GDM1 (cell line): ENCODE results near the gene TENM4.
"Not testable (repeated sequence)": the region's sequence is repeated elsewhere in the genome, so short reads cannot be mapped to it uniquely, and the experiment has no call there.

Experiments
- DNase-seq: peaks from one replicate; lab custom pipeline; 2025; lab: John Stamatoyannopoulos, UW

The TENM4 gene

DNA sequence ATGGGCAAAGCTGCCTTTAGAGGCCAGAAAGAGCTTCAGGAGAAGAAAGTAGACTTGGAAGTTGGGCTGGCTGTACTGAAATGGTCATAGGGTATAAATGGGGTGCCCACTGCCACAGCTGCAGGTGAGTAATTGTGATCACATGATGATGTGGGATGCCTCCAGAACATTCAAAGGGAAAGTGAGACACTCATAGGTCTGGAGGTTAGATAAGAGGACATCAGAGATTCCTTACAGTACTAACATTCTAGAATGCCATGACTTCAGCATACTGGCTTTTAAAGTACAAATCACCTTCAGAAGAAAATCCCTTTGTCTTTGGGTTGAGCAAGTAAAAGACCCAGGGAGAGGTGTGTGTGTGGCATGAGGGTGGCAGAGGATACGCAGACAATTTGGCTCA lies 419.2 kb downstream of the TENM4 start:
- DNase-seq = no peak

DNA sequence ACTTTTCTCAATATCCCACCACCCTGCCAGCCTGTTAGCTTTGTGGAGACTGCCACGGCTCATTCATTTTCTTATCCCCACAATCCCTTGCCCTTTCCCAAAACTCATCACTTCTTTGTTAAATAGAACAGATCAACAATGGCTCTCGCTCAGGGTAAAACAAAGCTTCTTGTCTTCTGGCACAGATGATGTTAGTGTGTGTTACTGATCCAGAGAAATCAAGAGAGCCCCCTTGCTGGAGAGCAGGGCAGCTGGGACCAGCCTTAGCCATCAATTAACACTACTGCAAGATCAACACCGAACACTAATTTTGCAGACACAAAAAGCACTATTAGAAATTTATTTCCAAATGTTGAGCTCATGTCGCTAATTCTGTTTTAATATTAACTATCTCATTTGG lies 420.9 kb downstream of the TENM4 start:
- DNase-seq = no peak

DNA sequence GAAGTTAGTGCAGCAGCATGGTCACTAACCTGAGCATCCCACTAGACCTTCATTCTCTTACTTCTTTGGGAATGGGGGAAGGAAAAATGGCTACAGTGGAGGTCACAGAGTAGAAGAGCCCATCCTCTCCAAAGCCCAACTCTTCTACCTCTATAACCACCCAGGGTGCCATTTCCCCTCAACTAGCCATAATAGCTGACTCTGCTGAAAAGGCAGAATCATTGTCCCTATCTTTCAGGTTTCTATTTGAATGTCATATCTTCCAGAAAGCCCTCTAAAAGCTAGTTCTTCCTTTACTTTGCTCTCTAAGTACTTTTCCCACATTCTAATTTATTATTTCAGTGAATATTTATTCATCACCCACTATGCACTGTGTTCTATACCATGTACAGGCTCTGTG lies 421.6 kb downstream of the TENM4 start:
- no peak for DNase-seq

DNA sequence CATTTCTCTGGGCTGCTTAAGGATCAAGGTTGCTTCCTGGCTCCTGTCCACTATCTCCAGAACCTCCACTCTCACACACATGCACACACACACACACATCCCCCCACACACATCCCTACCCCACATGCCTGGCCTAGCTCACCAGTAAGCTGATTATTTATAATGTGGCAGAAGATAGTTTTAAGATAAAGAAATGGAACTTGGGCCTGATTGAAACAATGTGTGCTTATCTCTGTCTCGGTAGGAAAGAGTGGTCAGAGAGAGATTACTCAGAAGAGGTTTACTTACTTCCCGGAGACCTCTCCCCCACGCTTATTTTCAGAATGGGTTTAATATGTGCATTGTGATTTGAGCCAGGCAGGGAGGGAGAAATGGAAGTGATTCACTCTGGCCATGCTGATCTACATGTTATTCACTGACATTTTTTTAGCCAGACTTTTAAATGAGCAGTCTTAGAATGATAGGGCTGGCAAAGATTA lies 422.4 kb downstream of the TENM4 start:
- DNase-seq = no peak

DNA sequence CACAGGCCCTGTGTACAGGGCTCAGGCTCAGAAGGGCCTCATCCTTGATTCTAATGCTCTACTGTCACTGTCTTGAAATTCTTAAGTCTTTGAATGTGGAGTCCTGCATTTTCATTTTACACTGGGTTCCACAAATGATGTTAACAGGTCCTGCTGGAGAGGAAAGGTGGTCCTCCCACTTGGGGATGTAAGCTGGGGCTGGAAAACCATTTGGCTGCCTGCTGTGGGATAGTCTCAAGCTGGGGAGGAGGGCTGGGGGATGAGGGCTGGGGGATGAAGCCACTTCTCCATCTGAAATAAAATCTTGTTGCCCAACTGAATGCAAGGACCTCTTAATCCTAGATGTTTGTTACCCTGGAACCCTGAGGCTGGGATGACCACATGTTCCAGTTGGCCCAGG lies 423.0 kb downstream of the TENM4 start:
- no peak for DNase-seq

DNA sequence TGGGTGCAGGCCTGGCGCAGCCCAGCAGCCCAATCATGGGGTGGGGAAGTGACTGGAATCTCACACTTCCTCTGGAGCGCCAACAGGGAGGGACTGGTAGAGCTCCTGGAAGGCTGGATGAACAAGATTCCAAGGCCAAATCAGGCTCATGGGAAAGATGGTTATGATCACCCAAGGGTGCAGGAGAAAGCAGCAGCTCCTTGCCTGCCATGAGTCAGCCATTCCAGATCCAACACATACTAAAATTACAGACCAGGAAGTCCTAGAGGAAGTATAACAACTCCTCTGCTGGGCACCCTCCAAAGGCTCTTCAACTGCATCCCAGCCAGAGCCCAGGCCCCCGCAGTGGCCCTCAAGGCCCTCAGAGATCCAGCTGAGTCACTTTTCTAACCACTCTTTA lies 427.3 kb downstream of the TENM4 start:
- no peak for DNase-seq

DNA sequence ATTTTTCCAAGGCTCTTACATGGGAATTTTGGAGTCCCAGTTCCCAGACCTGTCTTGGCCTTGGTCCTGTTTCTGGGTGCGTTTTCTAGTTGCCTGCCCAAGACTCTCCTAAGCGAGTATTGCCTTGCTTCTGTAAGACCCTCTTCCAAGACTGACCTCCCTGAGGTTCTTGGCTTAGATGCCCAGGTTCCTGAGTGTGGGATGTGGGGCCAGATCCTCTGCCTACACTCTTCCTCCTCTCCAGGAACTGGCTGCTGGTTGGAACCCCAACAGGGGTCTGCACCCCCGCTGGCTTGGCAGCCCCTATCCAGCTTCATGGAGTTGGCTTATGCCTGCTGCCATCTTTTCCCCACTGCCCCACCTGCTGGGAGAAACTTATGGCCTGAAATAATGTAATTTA lies 429.5 kb downstream of the TENM4 start:
- no peak for DNase-seq

DNA sequence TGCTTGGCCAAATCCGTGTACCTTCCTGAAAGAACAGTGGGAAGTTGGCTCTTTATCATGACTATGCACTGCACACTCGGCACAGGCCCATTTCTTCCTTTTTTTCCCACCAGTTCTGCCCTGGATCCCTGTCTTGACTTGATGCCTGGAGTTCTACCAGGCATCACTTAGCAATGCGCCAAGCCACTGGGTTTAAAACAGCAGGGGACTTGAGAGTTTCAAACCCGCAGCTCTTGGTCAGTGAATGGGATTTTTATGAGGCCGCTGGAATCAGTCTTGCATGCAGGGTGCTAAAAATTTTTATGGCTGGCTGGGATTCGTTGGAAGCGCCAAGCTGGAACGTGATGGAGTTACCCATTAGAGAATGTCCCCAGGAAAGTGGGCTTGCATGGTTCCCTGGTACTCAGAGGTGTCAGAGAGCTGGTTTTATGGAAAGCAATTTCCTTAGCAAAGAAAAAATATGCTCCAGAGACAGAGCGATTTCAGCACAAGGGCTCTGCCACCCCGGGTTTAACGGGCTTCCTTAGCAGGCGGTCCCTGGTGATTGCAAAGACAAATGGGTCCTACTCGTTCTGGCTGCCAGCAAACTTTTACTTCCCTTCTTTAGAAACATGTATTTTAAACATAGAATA lies 432.9 kb downstream of the TENM4 start:
- no peak for DNase-seq

DNA sequence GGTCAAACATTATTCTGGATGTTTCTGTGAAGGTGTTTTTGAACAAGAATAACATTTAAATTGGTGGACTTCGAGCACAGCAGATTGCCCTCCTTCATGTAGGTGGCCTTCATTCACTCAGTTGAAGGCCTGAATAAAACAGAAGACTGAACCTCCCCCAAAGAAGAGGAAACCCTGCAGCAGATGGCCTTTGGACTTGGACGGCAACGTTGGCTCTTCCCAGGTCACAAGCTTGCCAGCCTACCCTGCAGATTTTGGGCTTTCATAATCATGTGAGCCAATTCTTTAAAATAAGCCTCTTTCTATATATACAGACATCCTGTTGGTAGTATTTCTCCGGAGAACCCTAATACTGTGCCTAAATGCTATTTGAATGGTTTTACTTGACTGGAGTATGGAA lies 434.0 kb downstream of the TENM4 start:
- DNase-seq = no peak

DNA sequence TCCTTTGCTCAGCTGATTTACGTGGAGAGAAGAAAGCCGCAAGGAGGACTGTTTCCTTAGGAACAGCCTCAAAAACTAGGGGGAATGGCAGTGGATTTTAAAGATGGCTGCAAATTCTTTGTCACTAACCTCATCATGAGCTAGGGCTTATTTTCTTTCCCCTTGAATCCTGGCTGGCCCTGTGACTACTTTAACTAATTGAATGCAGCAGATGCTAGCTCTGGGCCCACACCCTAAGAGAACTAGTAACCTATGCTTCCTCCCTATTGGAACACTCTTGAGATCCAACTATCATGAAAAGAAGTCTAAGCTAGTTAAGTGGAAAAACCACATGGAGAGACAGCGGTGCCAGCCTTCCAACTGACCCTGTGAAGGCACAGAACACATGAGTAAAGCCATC lies 444.8 kb downstream of the TENM4 start:
- DNase-seq = no peak

DNA sequence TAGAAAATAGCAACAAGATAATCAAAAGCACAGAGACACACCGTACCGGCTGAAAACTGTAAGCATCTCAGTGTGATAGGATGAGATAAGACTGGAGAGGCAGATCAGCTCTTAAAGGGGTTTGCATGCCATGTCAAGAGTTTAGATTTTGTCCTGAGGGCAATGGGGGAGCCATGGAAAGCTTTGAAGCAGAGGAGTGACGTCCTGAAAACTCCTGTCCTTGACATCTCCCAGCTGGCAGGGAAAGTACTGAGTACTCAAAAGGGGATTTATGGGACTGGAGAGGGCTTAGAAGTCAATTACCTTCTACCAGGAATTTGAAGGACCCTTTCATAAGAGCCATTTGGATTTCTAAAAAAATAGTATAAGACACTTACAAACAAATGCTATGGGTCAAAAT lies 445.7 kb downstream of the TENM4 start:
- no peak for DNase-seq

DNA sequence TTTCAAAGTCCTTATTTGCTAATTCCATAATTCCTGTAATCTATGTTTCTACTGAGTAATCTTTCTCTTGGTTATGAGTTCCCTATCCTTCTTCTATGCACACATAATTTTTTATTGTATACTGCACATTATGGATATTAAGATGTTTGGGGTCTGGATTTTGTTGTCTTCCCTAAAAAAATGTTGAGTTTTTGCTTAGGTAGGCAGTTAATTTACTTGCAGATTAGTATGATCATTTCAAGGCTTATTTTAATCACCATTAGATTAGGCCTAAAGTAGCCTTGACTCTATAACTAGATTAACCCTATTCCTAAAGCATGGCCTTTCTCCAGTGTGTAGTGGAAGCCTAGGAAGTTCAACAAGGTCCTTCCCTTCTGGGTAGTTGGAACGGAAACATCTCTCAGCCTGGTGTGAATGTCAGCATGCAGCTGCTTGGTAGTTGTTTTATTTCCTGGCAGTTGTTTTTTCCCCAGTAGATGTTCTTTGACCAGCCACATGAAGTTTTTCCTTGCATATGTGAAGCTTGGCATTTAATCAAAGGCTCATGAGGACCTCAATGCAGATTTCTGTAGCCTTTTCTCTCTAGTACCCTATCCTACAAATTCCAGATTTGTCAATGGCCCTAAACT lies 446.9 kb downstream of the TENM4 start:
- DNase-seq = no peak

DNA sequence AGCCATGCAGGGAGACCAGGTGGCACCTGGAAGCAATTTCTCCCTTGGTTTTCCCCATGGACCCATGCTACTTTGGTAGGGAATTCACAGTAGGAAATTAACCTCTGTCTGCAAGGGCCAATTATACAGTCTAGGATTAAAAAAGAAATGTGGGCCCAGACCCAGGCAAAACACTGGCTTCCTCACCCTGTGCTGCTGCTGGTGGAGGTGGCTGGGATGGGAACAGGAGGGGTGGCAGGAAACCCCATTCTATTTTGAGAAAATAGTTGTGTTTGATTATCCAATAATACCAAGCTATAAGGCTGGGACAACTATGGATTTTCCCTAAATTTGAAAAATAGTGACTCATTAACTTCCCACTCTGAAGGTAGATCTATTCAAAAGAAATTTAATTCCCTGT lies 449.1 kb downstream of the TENM4 start:
- no peak for DNase-seq

DNA sequence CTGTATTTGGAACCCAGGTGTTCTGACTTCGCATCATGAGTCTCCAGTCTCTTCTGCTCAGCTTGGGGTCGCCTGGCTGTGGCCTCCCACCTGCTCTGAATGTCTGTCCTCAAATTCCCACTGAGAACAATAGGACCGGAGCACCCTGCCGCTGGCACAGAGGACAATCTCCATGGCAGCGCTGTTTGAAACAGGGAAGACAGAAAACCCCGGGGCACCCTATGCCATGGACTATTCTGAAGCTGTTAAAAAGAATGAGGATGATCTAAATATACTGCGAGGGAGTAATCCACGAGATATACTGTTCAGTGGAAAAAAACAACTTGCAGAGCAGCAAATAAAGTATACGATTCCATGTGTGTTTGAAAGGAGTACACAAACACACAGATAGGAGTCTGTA lies 450.6 kb downstream of the TENM4 start:
- no peak for DNase-seq

DNA sequence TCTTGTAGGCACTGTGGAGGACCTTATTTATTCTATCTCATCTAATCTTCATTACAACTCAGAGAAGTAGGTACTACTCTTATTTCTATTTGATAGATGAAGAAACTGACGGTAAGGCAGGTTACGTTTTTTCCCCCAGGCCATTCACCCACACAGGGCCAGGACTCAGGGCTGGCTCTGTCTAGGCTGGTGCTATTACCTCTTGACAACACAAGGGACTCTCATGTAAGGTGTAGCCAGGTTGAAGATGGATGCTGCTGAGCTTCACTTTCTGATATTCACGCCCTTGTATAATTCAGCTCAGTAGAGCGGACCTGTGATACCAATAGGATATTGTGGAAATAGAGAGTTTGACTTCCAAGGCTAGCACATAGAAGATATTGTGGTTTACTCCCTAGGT lies 453.1 kb downstream of the TENM4 start:
- DNase-seq = no peak

DNA sequence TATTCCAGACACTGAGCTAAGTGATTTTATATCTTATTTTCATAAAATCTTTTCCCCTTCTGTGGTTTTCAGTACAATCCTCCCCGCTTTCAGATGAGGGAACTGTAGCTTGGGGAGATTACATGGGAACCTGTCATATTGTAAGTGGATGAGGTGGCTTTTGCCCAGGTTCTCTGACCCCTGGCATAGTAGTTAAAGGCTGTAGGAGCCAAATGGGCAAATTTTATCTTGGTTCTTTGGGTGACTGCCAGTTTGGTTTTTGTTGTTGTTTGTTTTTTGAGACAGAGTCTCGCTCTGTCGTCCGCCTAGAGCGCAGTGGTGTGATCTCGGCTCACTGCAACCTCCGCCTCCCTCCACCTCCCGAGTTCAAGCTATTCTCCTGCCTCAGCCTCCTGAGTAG lies 454.5 kb downstream of the TENM4 start:
- DNase-seq = no peak

DNA sequence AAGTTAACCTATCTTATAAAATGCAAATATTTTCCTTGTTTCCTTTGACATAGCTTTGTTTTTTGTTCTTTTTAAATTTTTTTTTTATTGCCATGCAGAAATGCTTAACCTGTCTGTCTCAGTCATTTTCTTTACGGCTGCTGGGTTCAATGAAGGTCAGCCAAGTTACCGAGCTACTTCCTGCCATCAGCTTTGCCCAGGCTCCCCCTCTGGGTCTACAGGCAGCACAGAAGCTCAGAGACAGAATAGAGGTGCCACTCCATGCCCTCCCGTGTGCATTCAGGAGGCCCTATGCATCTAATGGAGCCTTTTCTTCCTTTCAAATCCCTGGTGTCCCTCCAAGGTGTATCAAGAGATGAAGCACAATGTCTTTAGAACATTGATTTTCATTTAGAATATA lies 455.2 kb downstream of the TENM4 start:
- DNase-seq = no peak

DNA sequence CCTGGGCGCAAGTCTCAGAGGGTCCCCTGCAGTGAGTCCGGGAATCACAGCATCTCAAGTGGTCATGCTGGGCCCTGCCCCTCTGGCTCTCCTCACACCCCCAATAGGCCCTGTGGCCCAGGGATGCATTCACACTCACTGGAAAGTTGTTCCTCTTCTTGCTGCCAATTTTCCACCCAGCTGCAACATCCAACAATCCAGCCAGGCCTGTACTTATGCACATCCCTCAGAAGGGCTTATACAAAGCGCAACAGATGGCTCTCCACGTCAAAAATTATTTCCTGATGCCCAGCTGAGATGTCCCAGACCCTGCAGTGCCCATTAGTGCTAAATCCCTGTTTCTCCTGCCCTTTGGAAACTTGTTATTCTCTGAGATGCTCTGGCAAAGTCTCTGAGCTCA lies 458.4 kb downstream of the TENM4 start:
- DNase-seq = no peak

DNA sequence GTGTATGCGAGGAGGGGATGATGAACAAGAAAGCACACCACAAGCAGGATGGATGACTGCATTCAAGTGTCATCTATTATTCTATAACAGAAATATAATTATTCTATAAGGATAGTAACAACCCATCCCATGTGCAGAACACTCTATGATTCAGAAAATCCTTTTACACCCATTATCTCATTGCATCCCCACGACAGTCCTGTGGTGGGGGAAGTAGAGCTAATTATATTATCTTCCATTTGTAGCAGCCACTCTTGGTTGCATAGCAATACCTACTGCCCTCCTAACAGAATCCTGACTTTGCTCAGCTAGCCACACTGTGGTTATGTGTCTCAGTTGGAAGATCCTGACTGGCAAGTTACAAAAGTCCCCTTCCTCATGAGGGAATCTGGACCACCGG lies 459.7 kb downstream of the TENM4 start:
- DNase-seq = no peak

DNA sequence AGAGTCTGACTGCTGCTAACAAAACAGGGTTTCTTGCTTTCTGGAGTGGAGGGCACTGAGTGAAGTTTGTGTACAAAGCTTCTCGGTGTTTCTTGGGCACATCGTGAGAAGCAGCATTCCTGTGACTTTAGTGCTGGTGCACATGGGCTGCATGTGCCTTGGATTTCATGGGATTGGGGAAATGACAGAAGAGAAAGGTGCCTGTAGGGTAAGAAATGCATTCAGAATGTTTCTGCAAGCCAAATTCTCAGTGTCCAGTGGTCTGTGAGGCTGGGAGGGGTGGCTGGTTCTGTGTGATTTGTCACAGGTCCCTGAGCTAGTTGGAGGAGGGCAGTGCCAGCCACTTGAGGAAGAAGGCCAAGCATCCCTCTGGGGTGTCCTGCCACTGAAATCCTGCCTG lies 462.0 kb downstream of the TENM4 start:
- no peak for DNase-seq

DNA sequence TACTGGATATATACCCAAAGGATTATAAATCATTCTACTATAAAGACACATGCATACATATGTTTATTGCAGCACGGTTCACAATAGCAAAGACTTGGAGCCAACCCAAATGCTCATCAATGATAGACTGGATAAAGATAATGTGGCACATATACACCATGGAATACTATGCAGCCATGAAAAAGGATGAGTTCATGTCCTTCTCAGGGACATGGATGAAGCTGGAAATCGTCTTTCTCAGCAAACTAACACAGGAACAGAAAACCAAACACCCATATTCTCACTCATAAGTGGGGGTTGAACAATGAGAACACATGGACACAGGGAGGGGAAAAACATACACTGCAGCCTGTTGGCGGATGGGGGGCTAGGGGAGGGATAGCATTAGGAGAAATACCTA lies 463.0 kb downstream of the TENM4 start:
- not testable (repeated sequence) for DNase-seq

DNA sequence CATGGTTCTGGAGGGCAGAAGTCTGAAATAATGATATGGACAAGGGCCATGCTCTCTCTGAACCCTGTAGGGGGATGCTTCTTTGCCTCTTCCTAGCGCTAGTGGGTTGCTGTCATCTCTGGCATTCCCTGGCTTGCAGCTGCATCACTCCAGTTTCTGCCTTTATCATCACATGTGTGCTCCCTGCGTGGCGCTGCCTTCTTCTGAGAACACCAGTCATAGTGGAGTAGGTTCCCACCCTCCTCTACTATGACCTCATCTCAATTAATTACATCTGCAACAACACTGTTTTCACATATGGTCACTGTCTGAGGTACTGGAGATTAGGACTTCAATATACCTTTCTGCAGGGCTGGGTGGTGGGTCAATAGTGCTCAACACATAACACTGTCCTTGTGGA lies 463.8 kb downstream of the TENM4 start:
- DNase-seq = no peak

DNA sequence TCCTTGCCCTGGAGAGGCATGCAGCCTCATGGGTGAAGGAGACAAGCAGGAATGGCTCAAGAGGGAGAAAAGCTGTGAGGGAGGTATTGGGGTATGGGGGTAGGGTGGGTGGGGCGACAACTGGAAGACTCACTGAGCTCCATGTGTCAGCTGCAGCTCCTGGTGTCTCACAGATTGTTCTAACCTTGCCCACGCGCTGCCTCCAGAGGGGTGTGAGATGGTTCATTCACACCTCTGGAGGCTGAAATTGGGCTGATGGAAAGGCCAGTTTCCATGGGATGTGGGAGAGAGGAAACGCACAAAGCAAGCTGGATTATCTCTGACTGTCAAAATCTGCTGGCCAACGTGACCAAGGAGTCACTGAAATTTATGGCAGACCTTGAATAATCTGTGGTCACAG lies 465.7 kb downstream of the TENM4 start:
- no peak for DNase-seq

DNA sequence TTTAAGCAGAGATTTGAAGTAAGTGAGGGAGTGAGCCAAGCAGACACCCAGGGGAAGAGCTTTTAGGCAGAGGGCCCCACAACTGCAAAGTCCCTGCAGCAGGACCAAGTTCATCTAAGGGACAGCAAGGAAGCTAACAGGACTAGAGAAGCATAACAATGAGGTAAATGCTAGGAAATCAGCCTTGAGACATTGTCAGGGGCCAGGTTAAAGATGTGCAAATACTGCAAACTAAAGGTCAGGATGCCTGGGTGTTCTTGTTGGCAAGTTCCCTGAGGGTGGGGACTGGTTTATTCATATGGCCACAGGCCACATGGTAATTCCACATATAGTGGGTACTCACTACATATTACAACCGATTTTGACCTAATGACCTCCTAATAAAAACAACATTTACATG lies 467.0 kb downstream of the TENM4 start:
- no peak for DNase-seq
